ENCODE data around the gene NCOA1. TPM values are rescaled to one million over a fixed set of nuclear protein-coding genes. Genes with fewer than 3 reads are reported as not detected.

NCOA1 gene
- total RNA-seq, 2 experiments from 2014 or later: 24.4 to 26.2 TPM

GRCh38 chr2:24485197-24485596 is 5.9 kb upstream of the NCOA1 start:
- ATAC-seq: no peak
- peaks cover 2% of the 10 kb centered on the region for H3K36me3 Mint-ChIP-seq
- H3K27ac Mint-ChIP-seq: no peak overlapping the region

DNA sequence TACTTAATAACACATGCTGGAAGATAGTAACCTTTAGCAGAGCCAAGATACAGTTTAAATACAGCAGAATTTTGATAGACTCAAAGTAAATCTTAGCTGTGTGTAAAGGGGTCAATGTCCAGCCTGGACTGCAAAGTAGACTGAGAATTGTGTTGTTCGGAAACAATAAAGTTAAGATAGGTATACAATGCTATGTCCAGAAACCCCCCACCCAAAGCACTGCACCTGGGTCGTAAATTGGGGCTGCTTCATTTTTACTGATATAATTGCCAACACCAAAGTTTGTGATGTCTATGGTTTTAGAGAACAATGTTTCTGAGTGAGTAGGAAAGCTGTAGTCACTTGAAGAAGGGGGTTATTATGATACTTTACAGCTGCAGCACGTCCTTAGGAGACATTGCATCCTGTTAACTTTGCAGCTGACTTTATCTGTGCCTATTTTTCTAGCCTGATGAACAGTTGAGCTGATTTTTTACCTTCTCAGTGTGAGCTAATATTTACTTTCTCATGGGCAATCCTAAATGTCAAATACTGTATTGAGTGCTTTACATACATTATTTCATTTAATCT is 4.3 kb upstream of the NCOA1 start:
- ATAC-seq (no peak), DNase-seq (no peak)
- no peak overlapping the region for H3K4me3 Mint-ChIP-seq
- H3K27me3 Mint-ChIP-seq: no peaks in the 10 kb centered on the region
- peaks cover 14% of the 10 kb centered on the region for H3K4me1 Mint-ChIP-seq
- no peak overlapping the region for H3K27ac Mint-ChIP-seq
- CTCF ChIA-PET: interaction anchor here (1.2 kb wide), 1 partner anchor 280 kb away, joined by 3 read pairs; no protein-coding TSS in a partner anchor
- H3K9me3 Mint-ChIP-seq (ENCODE audit: low read depth): peaks cover 3% of the 10 kb centered on the region
- peaks cover 2% of the 10 kb centered on the region for H3K36me3 Mint-ChIP-seq

More at GRCh38 chr2:24485197-24485596, 5.9 kb upstream of the NCOA1 start:
- H3K4me3 Mint-ChIP-seq: no peak overlapping the region
- CTCF ChIA-PET: no interaction called here
- H3K4me1 Mint-ChIP-seq: peaks cover 13% of the 10 kb centered on the region
- H3K27me3 Mint-ChIP-seq: no peaks in the 10 kb centered on the region
- peaks cover 4% of the 10 kb centered on the region for H3K9me3 Mint-ChIP-seq (ENCODE audit: low read depth)
- no peak for DNase-seq

DNA sequence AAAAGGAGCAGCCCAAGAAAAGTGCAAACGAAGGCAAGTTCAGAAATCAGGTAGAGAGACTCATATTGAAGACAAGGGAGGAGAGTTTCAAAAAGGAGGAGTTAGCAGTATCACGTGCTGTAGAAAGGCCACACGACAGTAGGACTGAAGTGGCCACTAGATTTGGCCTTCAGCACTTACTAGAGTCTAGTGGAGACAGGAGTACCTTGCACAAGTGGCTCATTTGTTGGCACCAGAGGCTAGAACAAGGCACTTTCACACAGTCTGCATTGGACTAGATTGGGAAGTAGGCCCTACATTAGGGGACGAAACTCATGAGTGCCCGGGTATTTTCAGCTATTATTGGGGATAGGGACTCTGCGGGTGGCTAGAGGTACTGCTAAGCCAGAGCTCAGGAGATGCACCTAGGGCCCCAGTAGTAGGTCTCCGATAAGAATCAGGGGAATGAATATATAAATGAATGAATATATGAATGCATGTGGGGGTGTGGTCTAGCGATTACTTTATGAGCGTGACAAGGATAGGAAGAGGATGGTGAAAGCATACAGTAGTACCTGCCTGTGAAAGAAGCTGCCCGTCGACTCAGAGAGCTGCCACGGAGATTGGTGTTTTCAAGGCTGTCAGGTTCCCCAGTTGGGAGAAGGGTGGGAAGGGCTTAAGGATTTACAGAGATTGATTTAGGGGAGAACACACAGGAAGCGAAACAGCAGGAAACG is 1.4 kb upstream of the NCOA1 start:
- Mint-ChIP-seq H3K4me1 (peaks cover 36% of the 10 kb centered on the region), H3K4me3 (peak overlapping the region; percentile 82), H3K27me3 (no peaks in the 10 kb centered on the region), H3K36me3 (peaks cover 2% of the 10 kb centered on the region), H3K27ac (peak overlapping the region; percentile 88), H3K9me3 (ENCODE audit: low read depth) (peaks cover 3% of the 10 kb centered on the region)
- DNase-seq (no peak), ATAC-seq (no peak)
- CTCF ChIA-PET: interaction anchor here (0.7 kb wide), 1 partner anchor 368 kb away, joined by 3 read pairs; no protein-coding TSS in a partner anchor

GRCh38 chr2:24490181-24490689 is 819 bp upstream of the NCOA1 start:
- CTCF ChIA-PET: interaction anchor here (0.7 to 1.5 kb wide), 3 partner anchors 30 to 367 kb away, joined by 3 to 4 read pairs (median 4); no protein-coding TSS in a partner anchor
- H3K27me3 Mint-ChIP-seq: no peaks in the 10 kb centered on the region
- no peaks in the 10 kb centered on the region for H3K9me3 Mint-ChIP-seq (ENCODE audit: low read depth)
- DNase-seq (no peak), ATAC-seq (no peak)
- peak overlapping the region; percentile 88 for H3K27ac Mint-ChIP-seq
- no peaks in the 10 kb centered on the region for H3K36me3 Mint-ChIP-seq
- H3K4me3 Mint-ChIP-seq: peak overlapping the region; percentile 82
- H3K4me1 Mint-ChIP-seq: peaks cover 36% of the 10 kb centered on the region

- DNase-seq (peak; percentile 69), ATAC-seq (peak; percentile 40)
- H3K27ac Mint-ChIP-seq: peak overlapping the region; percentile 65
- H3K9me3 Mint-ChIP-seq (ENCODE audit: low read depth): no peaks in the 10 kb centered on the region
- CTCF ChIA-PET: interaction anchor here (0.6 to 1.5 kb wide), 2 partner anchors 79 to 334 kb away, joined by 4 read pairs; no protein-coding TSS in a partner anchor
- peaks cover 38% of the 10 kb centered on the region for H3K4me1 Mint-ChIP-seq
- no peaks in the 10 kb centered on the region for H3K36me3 Mint-ChIP-seq
- H3K27me3 Mint-ChIP-seq: no peaks in the 10 kb centered on the region
- H3K4me3 Mint-ChIP-seq: peak overlapping the region; percentile 82
Observed at GRCh38 chr2:24491542-24492420, 727 bp downstream of the NCOA1 start.

GRCh38 chr2:24492421-24493279 is 1.6 kb downstream of the NCOA1 start:
- H3K36me3 Mint-ChIP-seq: no peaks in the 10 kb centered on the region

DNA sequence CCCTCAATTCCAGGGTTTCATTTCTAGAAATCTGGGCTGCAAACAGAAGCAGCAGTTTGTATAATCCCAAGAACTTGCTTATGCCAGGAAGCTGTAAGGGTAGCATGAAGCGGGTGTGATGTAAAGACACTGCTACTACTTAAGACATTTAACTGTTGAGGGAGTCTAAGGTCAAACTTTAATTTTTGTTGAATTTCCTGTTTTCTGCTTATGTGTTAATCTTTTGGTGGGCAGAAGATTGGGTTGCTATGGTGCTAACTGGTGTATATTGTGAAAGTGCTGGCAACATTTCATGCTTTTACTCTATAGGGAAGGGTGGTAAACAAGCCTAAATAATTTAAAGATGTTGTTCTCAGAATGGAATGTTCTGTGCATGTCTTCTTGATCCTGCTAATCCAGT is 2.7 kb downstream of the NCOA1 start:
- no peak overlapping the region for H3K27ac Mint-ChIP-seq
- H3K4me1 Mint-ChIP-seq: peaks cover 38% of the 10 kb centered on the region
- H3K36me3 Mint-ChIP-seq: peaks cover 2% of the 10 kb centered on the region
- CTCF ChIA-PET: no interaction called here
- H3K4me3 Mint-ChIP-seq: peak overlapping the region; percentile 80
- no peak for DNase-seq
- H3K9me3 Mint-ChIP-seq (ENCODE audit: low read depth): no peaks in the 10 kb centered on the region
- no peaks in the 10 kb centered on the region for H3K27me3 Mint-ChIP-seq
- no peak for ATAC-seq

More at GRCh38 chr2:24492421-24493279, 1.6 kb downstream of the NCOA1 start:
- CTCF ChIA-PET: no interaction called here
- no peaks in the 10 kb centered on the region for H3K27me3 Mint-ChIP-seq
- H3K27ac Mint-ChIP-seq: peak overlapping the region; percentile 66
- DNase-seq (no peak), ATAC-seq (no peak)
- no peaks in the 10 kb centered on the region for H3K9me3 Mint-ChIP-seq (ENCODE audit: low read depth)
- H3K4me1 Mint-ChIP-seq: peaks cover 38% of the 10 kb centered on the region
- H3K4me3 Mint-ChIP-seq: peak overlapping the region; percentile 80

DNA sequence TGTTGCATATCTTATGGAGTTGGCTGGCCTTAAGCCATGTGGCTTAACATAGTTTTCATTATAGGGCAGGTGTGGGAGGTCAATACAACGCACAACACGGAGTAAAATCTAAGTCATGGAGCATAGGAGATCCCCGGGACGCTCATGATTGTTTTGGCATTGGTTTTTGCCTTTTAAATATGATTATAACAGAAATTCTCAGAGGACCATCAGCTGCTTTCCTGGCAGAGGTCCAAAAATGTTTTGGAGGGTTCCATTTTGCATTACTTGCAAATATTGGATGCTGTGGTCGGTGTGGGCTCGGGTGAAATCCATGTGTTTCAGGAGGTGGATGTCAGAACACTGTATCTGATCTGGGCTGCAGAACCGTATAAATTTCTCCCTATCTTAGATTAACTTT is 3.4 kb downstream of the NCOA1 start:
- CTCF ChIA-PET: interaction anchor here (1.6 kb wide), 1 partner anchor 18 kb away, joined by 8 read pairs; no protein-coding TSS in a partner anchor
- Mint-ChIP-seq H3K4me1 (peaks cover 35% of the 10 kb centered on the region), H3K4me3 (no peak overlapping the region)

GRCh38 chr2:24495451-24495850 is 4.4 kb downstream of the NCOA1 start:
- Mint-ChIP-seq H3K4me1 (peaks cover 27% of the 10 kb centered on the region), H3K9me3 (ENCODE audit: low read depth) (no peaks in the 10 kb centered on the region), H3K36me3 (peaks cover 2% of the 10 kb centered on the region), H3K27ac (no peak overlapping the region), H3K27me3 (no peaks in the 10 kb centered on the region), H3K4me3 (no peak overlapping the region)
- DNase-seq (no peak), ATAC-seq (no peak)
- CTCF ChIA-PET: interaction anchor here (0.9 to 1.6 kb wide), 2 partner anchors 12 to 17 kb away, joined by 3 to 8 read pairs; no protein-coding TSS in a partner anchor

More for the DNA sequence above, 3.4 kb downstream of the NCOA1 start:
- H3K27me3 Mint-ChIP-seq: no peaks in the 10 kb centered on the region
- no peaks in the 10 kb centered on the region for H3K9me3 Mint-ChIP-seq (ENCODE audit: low read depth)
- H3K36me3 Mint-ChIP-seq: peaks cover 2% of the 10 kb centered on the region
- ATAC-seq: no peak
- DNase-seq: no peak
- H3K27ac Mint-ChIP-seq: no peak overlapping the region

DNA sequence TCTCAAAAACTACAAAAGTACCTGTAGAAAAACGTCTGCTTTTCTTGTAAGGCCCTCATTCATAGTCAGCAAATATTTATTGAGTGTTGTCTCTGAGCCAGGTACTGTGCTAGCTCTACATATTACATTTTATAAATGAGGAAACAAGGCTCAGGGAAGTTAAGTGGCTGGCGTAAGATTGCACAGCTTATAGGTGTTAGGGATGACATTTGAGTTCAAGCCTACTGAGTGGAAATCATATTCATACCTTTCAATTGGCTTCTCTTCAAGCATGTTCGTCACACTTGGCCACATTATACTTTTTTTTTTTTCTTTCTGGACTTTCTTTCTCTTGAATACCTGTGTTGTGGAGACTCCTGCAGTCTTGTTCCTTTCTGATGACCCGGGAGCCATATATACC is 5.9 kb downstream of the NCOA1 start:
- H3K4me3 Mint-ChIP-seq: no peak overlapping the region
- ATAC-seq (no peak), DNase-seq (no peak)
- H3K27ac Mint-ChIP-seq: no peak overlapping the region
- CTCF ChIA-PET: no interaction called here
- H3K9me3 Mint-ChIP-seq (ENCODE audit: low read depth): no peaks in the 10 kb centered on the region
- no peaks in the 10 kb centered on the region for H3K27me3 Mint-ChIP-seq
- peaks cover 26% of the 10 kb centered on the region for H3K4me1 Mint-ChIP-seq
- peaks cover 2% of the 10 kb centered on the region for H3K36me3 Mint-ChIP-seq

DNA sequence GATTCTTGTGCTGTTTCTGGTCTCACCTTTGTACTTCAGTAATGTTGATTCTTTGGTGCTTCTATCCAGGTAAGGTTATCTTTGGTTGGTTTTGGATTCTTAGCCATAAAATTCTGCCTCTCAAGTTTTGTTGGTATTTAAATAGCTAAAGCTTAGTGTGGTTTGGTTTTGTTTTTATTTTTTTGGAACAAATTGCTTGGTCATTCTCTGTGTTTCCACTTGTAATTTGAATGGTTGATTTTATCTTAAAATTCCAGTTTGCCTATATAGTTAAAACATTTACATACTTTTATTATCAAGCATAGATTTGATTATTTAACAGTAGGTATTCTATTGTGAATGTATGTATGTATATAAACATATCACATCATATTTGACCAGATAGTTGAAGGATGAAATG is 6.6 kb downstream of the NCOA1 start:
- Mint-ChIP-seq H3K27me3 (no peaks in the 10 kb centered on the region), H3K4me1 (peaks cover 19% of the 10 kb centered on the region), H3K9me3 (ENCODE audit: low read depth) (no peaks in the 10 kb centered on the region), H3K36me3 (peaks cover 2% of the 10 kb centered on the region), H3K4me3 (no peak overlapping the region), H3K27ac (no peak overlapping the region)
- DNase-seq (no peak), ATAC-seq (no peak)
- CTCF ChIA-PET: no interaction called here

DNA sequence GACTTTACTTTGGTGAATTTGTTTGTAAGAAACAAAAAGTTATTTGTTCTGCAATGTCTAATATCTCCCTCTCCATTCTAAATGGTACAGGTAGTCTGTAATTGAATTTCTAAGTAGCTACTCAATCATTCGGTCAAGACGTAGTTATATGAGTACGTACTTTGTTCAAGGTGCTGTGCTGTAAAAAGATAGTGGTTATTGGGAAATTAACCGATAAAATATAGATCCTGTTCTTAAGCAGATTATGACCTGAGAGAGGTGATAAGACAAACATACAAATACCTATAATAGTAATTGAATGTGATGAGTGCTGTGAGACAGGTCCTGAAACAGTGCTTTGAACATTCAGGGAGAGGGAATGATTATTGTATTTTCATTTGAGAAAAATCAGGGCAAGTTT is 7.1 kb downstream of the NCOA1 start:
- H3K27me3 Mint-ChIP-seq: no peaks in the 10 kb centered on the region
- no peak for DNase-seq
- no peaks in the 10 kb centered on the region for H3K9me3 Mint-ChIP-seq (ENCODE audit: low read depth)
- ATAC-seq: no peak
- no peak overlapping the region for H3K4me3 Mint-ChIP-seq
- H3K4me1 Mint-ChIP-seq: peaks cover 15% of the 10 kb centered on the region
- H3K27ac Mint-ChIP-seq: no peak overlapping the region
- H3K36me3 Mint-ChIP-seq: peaks cover 2% of the 10 kb centered on the region
- CTCF ChIA-PET: no interaction called here
